Amniotic epithelial cell (primary cell): ENCODE measurements around the gene SNX6.
"Not testable (repeated sequence)": the region's sequence is repeated elsewhere in the genome, so short reads cannot be mapped to it uniquely, and the experiment has no call there.

Experiments
- DNase-seq: peaks from one replicate; pipeline ENCODE4 v3.0.0-alpha.2; 2010; ENCODE audit warnings: low read depth

The SNX6 gene

GRCh38 chr14:34562776-34563150 lies 67.2 kb downstream of the SNX6 start:
- no peak for DNase-seq

- DNase-seq: not testable (repeated sequence)
Measured at GRCh38 chr14:34562037-34562775, 67.7 kb downstream of the SNX6 start.

GRCh38 chr14:34556498-34556829 lies 73.5 kb downstream of the SNX6 start:
- not testable (repeated sequence) for DNase-seq

GRCh38 chr14:34555583-34556497 lies 74.1 kb downstream of the SNX6 start:
- DNase-seq: not testable (repeated sequence)

- no peak for DNase-seq
Measured at GRCh38 chr14:34554540-34555250, 75.3 kb downstream of the SNX6 start.

- not testable (repeated sequence) for DNase-seq
Measured at GRCh38 chr14:34549276-34549966, 80.5 kb downstream of the SNX6 start.

- DNase-seq: no peak
Measured at GRCh38 chr14:34548472-34548981, 81.4 kb downstream of the SNX6 start.

- DNase-seq: not testable (repeated sequence)
Measured at GRCh38 chr14:34547136-34547520, 82.8 kb downstream of the SNX6 start.

- DNase-seq: not testable (repeated sequence)
Measured at GRCh38 chr14:34546272-34547135, 83.4 kb downstream of the SNX6 start.

GRCh38 chr14:34540181-34541059 lies 89.5 kb downstream of the SNX6 start:
- not testable (repeated sequence) for DNase-seq

- DNase-seq: peak; percentile 96
Measured at GRCh38 chr14:34539407-34540180, 90.4 kb downstream of the SNX6 start, which contains the start of gene EAPP. Gene EAPP, minus strand, starts transcription at chr14:34539701. Its CDS starts 73 bp downstream, at chr14:34539628.

GRCh38 chr14:34538871-34539406 lies 91.0 kb downstream of the SNX6 start:
- no peak for DNase-seq

- DNase-seq: not testable (repeated sequence)
Measured at GRCh38 chr14:34538096-34538495, 91.9 kb downstream of the SNX6 start.

GRCh38 chr14:34537677-34538009 lies 92.3 kb downstream of the SNX6 start:
- no peak for DNase-seq

GRCh38 chr14:34536951-34537676 lies 92.8 kb downstream of the SNX6 start:
- DNase-seq: peak; percentile 98

- no peak for DNase-seq
Measured at GRCh38 chr14:34527591-34527990, 102.4 kb downstream of the SNX6 start.

- not testable (repeated sequence) for DNase-seq
Measured at GRCh38 chr14:34524216-34524615, 105.7 kb downstream of the SNX6 start.

- DNase-seq: no peak
Measured at GRCh38 chr14:34522496-34522895, 107.5 kb downstream of the SNX6 start.
